ENCODE results near the gene MBOAT2.

MBOAT2 gene

DNA sequence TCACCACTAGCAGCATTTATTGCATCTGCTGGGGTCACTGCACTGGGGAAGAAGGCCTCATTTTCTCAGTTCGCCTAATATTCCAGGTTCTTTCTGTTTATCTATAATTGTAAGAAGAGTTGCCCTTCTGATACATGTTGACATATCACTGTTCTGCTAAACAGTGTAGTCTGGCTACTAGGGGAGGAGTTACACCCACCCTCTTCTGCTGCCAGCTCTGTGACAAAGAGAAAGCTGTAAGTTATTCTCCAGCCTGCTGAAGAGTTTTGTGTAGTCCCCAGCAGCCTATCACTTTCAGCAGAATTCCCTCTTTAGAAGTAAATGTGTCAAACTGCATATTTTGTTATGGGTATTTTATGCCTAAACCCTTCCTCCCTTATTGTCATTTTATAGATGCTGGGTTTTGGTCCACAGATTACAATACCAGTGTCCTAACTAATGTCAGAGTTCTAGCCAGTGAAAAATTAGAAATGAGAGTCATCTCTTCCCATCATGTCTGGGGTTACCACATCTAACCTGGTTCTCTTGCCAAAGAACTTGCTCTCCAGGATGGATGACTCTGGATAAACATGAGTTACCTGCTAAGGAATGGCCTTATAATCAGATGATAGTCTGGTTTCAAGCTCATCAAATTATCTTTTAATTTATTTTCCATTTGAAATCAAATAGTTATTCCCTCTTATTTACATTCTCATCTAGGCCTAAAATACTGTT lies 5.6 kb upstream of the MBOAT2 start:
- in situ Hi-C loops (cut with HindIII; ENCODE audit: low sequenced_read_pairs), result no loop called here
- H3K4me3 ChIP-seq (ENCODE audit: low read depth, low read length), result no peak overlapping the region
- no peak for DNase-seq (ENCODE audit: low read depth, low spot score)
- TF ChIP-seq, protein P1, sequence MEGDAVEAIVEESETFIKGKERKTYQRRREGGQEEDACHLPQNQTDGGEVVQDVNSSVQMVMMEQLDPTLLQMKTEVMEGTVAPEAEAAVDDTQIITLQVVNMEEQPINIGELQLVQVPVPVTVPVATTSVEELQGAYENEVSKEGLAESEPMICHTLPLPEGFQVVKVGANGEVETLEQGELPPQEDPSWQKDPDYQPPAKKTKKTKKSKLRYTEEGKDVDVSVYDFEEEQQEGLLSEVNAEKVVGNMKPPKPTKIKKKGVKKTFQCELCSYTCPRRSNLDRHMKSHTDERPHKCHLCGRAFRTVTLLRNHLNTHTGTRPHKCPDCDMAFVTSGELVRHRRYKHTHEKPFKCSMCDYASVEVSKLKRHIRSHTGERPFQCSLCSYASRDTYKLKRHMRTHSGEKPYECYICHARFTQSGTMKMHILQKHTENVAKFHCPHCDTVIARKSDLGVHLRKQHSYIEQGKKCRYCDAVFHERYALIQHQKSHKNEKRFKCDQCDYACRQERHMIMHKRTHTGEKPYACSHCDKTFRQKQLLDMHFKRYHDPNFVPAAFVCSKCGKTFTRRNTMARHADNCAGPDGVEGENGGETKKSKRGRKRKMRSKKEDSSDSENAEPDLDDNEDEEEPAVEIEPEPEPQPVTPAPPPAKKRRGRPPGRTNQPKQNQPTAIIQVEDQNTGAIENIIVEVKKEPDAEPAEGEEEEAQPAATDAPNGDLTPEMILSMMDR (IDR thresholded peaks at IDR 0.05; ENCODE audit: low read depth, low read length), result no peak

GRCh38 chr2:9006368-9006767 lies 2.9 kb upstream of the MBOAT2 start:
- TF ChIP-seq, protein P1 (IDR thresholded peaks at IDR 0.05; ENCODE audit: low read depth, low read length), result no peak
- in situ Hi-C loops (cut with HindIII; ENCODE audit: low sequenced_read_pairs), result no loop called here
- no peak overlapping the region for H3K4me3 ChIP-seq (ENCODE audit: low read depth, low read length)
- DNase-seq (ENCODE audit: low read depth, low spot score), result no peak

GRCh38 chr2:9004338-9005204 lies 1.1 kb upstream of the MBOAT2 start:
- DNase-seq (ENCODE audit: low read depth, low spot score), result peak; percentile 30
- TF ChIP-seq, protein P1 (IDR thresholded peaks at IDR 0.05; ENCODE audit: low read depth, low read length), result no peak
- in situ Hi-C loops (cut with HindIII; ENCODE audit: low sequenced_read_pairs), result no loop called here
- H3K4me3 ChIP-seq (ENCODE audit: low read depth, low read length), result peak overlapping the region; percentile 73

DNA sequence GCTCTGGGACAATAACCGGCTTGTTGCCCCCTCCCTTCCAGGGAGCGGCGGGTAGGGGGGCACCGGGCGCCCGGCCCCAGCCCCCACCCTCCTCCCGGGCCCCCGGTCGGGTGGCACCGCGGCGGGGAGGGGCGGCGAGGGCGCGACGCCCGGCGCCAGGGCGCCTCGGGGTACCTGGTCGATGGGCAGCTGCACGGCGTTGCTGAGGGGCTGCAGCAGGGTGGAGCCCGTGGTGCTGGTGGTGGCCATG lies 193 bp downstream of the MBOAT2 start:
- no peak for DNase-seq (ENCODE audit: low read depth, low spot score)
- in situ Hi-C loops (cut with HindIII; ENCODE audit: low sequenced_read_pairs), result no loop called here
- TF ChIP-seq, protein P1 (IDR thresholded peaks at IDR 0.05; ENCODE audit: low read depth, low read length), result no peak
- peak overlapping the region; percentile 64 for H3K4me3 ChIP-seq (ENCODE audit: low read depth, low read length)

DNA sequence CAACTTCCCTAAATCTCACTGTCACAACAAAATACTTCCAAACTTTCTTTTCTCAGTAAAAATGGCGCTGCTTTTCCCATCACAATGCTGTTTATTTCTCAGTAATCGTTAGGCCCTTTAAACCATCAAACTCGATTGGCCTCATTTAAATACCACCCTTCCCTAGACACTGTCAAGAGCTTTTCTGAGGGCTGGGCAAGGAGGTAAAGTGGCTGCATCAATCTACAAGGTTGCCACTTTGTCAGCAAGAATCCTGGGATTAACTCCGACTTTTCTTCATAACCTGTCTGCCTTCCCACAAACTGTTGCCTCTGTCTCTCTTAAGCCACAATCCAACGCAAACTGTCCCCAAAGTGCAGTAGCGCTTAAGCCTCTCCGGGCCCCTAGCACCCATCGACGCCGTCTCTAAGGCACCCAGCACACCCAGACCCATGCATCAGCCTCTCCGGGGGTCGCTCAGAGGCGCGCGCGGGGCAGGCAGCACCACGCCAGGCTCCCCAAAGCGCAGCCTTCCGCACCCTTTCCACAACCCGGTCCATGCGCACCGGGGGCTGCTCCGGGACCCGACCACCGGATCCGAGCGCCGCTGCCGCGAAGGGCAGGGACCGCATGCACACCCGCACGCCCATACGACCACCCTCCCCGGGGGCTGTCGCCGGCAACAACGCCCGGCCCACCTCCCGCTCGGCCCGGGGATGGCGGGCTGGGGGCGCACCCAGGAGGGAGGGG lies 683 bp downstream of the MBOAT2 start:
- TF ChIP-seq, protein P1 (IDR thresholded peaks at IDR 0.05; ENCODE audit: low read depth, low read length), result no peak

DNA sequence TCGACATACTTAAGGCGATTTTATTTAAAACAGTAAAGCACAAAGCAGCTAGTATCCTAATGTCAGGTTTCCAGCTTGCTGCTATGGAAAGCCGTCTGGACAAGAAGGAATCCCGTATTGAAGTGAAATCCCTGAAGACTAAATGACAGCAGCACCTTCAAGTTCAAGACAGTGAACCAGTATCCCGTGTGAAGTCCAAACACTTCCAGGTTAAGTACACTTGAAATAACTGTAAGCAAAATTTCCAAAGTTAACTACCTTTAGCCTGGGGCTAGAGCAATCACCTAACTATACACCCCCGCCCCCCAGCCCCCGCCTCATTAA lies 1.2 kb downstream of the MBOAT2 start:
- peak; percentile 31 for DNase-seq (ENCODE audit: low read depth, low spot score)
- H3K4me3 ChIP-seq (ENCODE audit: low read depth, low read length), result peak overlapping the region; percentile 64
- in situ Hi-C loops (cut with HindIII; ENCODE audit: low sequenced_read_pairs), result no loop called here
- TF ChIP-seq, protein P1 (IDR thresholded peaks at IDR 0.05; ENCODE audit: low read depth, low read length), result no peak

More for the DNA sequence above, 683 bp downstream of the MBOAT2 start:
- peak; percentile 37 for DNase-seq (ENCODE audit: low read depth, low spot score)
- in situ Hi-C loops (cut with HindIII; ENCODE audit: low sequenced_read_pairs), result no loop called here
- H3K4me3 ChIP-seq (ENCODE audit: low read depth, low read length), result peak overlapping the region; percentile 64

All from astrocyte of the spinal cord (primary cell).